ENCODE data around the gene SYNE4.

Gene SYNE4

DNA sequence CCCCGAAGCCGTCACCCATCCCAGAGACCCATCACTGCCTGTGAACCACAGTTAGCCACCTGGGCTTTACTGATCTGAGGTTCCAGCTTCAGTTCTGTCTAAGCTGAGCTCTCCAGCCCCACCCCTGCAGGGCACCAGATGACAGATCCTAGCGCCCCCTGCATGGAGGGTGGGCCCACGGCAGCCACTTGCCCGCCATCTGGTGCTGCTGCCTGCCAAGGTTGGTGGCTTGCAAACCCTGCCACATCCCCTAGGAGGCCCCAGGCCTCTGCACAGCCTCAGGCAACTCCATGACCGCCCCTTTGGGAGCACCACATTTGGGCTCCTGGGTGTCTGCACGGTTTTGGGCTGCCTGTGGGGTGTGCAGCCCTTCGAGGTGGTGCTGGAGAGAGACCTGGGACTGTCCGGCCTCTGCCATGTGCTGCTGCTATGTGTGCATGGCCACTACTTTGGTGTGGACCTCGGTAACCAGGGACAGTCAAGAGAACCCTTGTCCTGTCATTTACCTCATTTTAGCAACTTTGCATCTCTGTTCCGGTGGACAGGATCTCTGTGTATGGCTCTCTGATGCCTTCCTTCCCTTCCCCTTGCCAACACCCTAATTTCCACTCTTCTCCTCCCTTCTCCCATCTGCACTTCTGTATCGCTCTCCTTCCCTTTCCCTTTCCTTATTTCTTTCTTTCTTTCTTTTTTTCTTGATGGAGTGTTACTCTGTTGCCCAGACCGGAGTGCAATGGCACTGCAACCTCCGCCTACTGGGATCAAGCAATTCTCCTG is 31.0 kb downstream of the SYNE4 start:
- ATAC-seq (ENCODE audit: low read depth): no peak
- Histone ChIP-seq H3K27me3 (ENCODE audit: insufficient read depth, poor library complexity, severe bottlenecking) (no peaks in the 10 kb centered on the region), H3K9me3 (ENCODE audit: severe bottlenecking) (no peaks in the 10 kb centered on the region), H3K4me3 (ENCODE audit: severe bottlenecking) (no peak overlapping the region), H3K27ac (ENCODE audit: poor library complexity, severe bottlenecking) (no peak overlapping the region), H3K4me1 (ENCODE audit: insufficient read depth, poor library complexity, severe bottlenecking) (no peaks in the 10 kb centered on the region), H3K36me3 (ENCODE audit: low read depth) (no peaks in the 10 kb centered on the region)
- no peak for DNase-seq (ENCODE audit: low spot score)
- TF ChIP-seq, protein P1, sequence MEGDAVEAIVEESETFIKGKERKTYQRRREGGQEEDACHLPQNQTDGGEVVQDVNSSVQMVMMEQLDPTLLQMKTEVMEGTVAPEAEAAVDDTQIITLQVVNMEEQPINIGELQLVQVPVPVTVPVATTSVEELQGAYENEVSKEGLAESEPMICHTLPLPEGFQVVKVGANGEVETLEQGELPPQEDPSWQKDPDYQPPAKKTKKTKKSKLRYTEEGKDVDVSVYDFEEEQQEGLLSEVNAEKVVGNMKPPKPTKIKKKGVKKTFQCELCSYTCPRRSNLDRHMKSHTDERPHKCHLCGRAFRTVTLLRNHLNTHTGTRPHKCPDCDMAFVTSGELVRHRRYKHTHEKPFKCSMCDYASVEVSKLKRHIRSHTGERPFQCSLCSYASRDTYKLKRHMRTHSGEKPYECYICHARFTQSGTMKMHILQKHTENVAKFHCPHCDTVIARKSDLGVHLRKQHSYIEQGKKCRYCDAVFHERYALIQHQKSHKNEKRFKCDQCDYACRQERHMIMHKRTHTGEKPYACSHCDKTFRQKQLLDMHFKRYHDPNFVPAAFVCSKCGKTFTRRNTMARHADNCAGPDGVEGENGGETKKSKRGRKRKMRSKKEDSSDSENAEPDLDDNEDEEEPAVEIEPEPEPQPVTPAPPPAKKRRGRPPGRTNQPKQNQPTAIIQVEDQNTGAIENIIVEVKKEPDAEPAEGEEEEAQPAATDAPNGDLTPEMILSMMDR (IDR thresholded peaks at IDR 0.05; ENCODE audit: poor library complexity, severe bottlenecking): no peak

GRCh38 chr19:35975608-35976214 is 32.9 kb downstream of the SYNE4 start:
- ATAC-seq (ENCODE audit: low read depth) (no peak), DNase-seq (ENCODE audit: low spot score) (no peak)
- H3K27ac ChIP-seq (ENCODE audit: poor library complexity, severe bottlenecking): no peak overlapping the region
- H3K27me3 ChIP-seq (ENCODE audit: insufficient read depth, poor library complexity, severe bottlenecking): no peaks in the 10 kb centered on the region
- no peaks in the 10 kb centered on the region for H3K9me3 ChIP-seq (ENCODE audit: severe bottlenecking)
- H3K4me3 ChIP-seq (ENCODE audit: severe bottlenecking): no peak overlapping the region
- no peaks in the 10 kb centered on the region for H3K4me1 ChIP-seq (ENCODE audit: insufficient read depth, poor library complexity, severe bottlenecking)
- H3K36me3 ChIP-seq (ENCODE audit: low read depth): no peaks in the 10 kb centered on the region
- TF ChIP-seq, protein P1 (IDR thresholded peaks at IDR 0.05; ENCODE audit: poor library complexity, severe bottlenecking): no peak

GRCh38 chr19:35973487-35973886 is 35.1 kb downstream of the SYNE4 start:
- Histone ChIP-seq H3K4me1 (ENCODE audit: insufficient read depth, poor library complexity, severe bottlenecking) (no peaks in the 10 kb centered on the region), H3K9me3 (ENCODE audit: severe bottlenecking) (no peaks in the 10 kb centered on the region), H3K27me3 (ENCODE audit: insufficient read depth, poor library complexity, severe bottlenecking) (no peaks in the 10 kb centered on the region), H3K4me3 (ENCODE audit: severe bottlenecking) (no peak overlapping the region), H3K27ac (ENCODE audit: poor library complexity, severe bottlenecking) (no peak overlapping the region), H3K36me3 (ENCODE audit: low read depth) (no peaks in the 10 kb centered on the region)
- DNase-seq (ENCODE audit: low spot score) (no peak), ATAC-seq (ENCODE audit: low read depth) (no peak)
- TF ChIP-seq, protein P1 (IDR thresholded peaks at IDR 0.05; ENCODE audit: poor library complexity, severe bottlenecking): no peak

DNA sequence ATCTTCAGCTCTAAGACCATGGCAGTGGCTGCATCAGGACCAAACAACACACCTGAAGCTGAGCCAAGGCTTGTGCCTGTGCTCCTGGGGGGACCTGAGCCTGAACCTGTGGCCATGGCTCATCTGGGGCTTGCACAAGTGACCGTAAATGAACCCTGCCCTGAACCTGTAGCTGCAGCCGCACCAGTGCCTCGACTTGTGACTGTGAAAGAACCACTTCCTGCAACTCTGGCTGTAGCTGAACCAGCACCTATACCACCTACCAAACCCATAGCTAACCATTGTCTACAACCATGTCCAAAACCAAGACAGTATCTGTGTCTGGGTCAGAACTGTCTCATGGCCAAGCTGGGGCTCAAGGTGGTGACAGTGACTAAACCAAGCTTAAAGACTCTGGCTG is 41.8 kb downstream of the SYNE4 start:
- H3K4me1 ChIP-seq (ENCODE audit: insufficient read depth, poor library complexity, severe bottlenecking): no peaks in the 10 kb centered on the region
- H3K36me3 ChIP-seq (ENCODE audit: low read depth): no peaks in the 10 kb centered on the region
- H3K9me3 ChIP-seq (ENCODE audit: severe bottlenecking): no peaks in the 10 kb centered on the region
- no peak for DNase-seq (ENCODE audit: low spot score)
- H3K27me3 ChIP-seq (ENCODE audit: insufficient read depth, poor library complexity, severe bottlenecking): no peaks in the 10 kb centered on the region
- TF ChIP-seq, protein P1 (IDR thresholded peaks at IDR 0.05; ENCODE audit: poor library complexity, severe bottlenecking): no peak
- no peak overlapping the region for H3K4me3 ChIP-seq (ENCODE audit: severe bottlenecking)
- no peak overlapping the region for H3K27ac ChIP-seq (ENCODE audit: poor library complexity, severe bottlenecking)
- ATAC-seq (ENCODE audit: low read depth): no peak

GRCh38 chr19:35963514-35963913 is 45.1 kb downstream of the SYNE4 start:
- ATAC-seq (ENCODE audit: low read depth) (0 out of 3 replicates have a peak, but pooled peaks have one; percentile 41), DNase-seq (ENCODE audit: low spot score) (no peak)
- TF ChIP-seq, protein P1 (IDR thresholded peaks at IDR 0.05; ENCODE audit: poor library complexity, severe bottlenecking): no peak
- no peak overlapping the region for H3K27ac ChIP-seq (ENCODE audit: poor library complexity, severe bottlenecking)
- no peaks in the 10 kb centered on the region for H3K9me3 ChIP-seq (ENCODE audit: severe bottlenecking)
- H3K36me3 ChIP-seq (ENCODE audit: low read depth): no peaks in the 10 kb centered on the region
- H3K4me3 ChIP-seq (ENCODE audit: severe bottlenecking): no peak overlapping the region
- no peaks in the 10 kb centered on the region for H3K4me1 ChIP-seq (ENCODE audit: insufficient read depth, poor library complexity, severe bottlenecking)
- peaks cover 24% of the 10 kb centered on the region for H3K27me3 ChIP-seq (ENCODE audit: insufficient read depth, poor library complexity, severe bottlenecking)
